Omental fat pad (tissue), 4 donors: ENCODE results near the gene SLC26A6. TPM values are rescaled to one million over a fixed set of nuclear protein-coding genes. Genes with fewer than 3 reads are reported as not detected.

ENCODE experiments used
- ATAC-seq: fragments of 150-250 bp; one replicate; pipeline ENCODE4 v1.9.1; 2016; ENCODE audit warnings: mild to moderate bottlenecking, moderate library complexity; ENCODE audit not compliant: low FRiP score
- DNase-seq: peaks from one replicate; pipeline ENCODE4 v3.0.0-alpha.2; 2019; ENCODE audit warnings: low spot score
- total RNA-seq, 4 donors: library from RNA; depleted of rRNA; stranded (reverse); fragments of >200 nt; gene quantifications; one replicate each; pipeline ENCODE4 v1.1.0, GENCODE V29; 2016
- TF ChIP-seq, protein P1 (sequence below), 3 donors: fragments of 450-650 bp; IDR thresholded peaks; one replicate each; pipeline ENCODE4 v1.5.1; 2016 to 2017; ENCODE audit warnings: antibody characterized with exemption in 3 of 3, mild to moderate bottlenecking in 3 of 3, moderate library complexity in 2 of 3

The SLC26A6 gene
- total RNA-seq, 4 donors from 2014 or later = 9.9 to 17.8 (median 14.6) TPM

DNA sequence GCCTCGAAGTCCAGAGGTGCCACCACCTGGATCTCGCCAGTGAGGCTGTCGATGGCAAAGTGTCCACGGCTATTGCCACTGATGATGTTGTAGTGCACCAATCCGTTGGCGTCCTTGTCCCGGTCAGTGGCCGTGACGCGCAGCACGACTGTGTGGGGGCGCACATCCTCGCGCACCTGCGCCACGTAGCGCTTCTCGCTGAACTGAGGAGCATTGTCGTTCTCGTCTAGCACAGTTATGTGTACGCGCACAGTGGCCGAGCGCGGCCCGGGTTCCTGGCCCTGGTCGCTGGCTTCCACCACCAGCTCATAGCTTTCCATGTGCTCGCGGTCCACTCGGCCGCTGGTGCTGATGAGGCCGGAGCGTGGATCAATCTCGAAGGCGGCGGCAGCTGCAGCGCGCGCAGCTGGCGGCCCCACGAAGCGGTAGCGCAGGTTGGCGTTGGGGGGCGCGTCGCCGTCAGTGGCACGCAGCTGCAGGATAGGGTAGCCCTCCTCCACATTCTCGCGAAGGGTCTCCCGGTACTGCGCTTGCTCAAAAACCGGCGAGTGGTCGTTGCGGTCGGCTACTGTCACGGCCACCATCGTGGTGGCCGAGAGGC lies 25.6 kb upstream of the SLC26A6 start:
- TF ChIP-seq, protein P1, sequence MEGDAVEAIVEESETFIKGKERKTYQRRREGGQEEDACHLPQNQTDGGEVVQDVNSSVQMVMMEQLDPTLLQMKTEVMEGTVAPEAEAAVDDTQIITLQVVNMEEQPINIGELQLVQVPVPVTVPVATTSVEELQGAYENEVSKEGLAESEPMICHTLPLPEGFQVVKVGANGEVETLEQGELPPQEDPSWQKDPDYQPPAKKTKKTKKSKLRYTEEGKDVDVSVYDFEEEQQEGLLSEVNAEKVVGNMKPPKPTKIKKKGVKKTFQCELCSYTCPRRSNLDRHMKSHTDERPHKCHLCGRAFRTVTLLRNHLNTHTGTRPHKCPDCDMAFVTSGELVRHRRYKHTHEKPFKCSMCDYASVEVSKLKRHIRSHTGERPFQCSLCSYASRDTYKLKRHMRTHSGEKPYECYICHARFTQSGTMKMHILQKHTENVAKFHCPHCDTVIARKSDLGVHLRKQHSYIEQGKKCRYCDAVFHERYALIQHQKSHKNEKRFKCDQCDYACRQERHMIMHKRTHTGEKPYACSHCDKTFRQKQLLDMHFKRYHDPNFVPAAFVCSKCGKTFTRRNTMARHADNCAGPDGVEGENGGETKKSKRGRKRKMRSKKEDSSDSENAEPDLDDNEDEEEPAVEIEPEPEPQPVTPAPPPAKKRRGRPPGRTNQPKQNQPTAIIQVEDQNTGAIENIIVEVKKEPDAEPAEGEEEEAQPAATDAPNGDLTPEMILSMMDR (IDR thresholded peaks at IDR 0.05) = no peak
- DNase-seq (no peak), ATAC-seq (no peak)

DNA sequence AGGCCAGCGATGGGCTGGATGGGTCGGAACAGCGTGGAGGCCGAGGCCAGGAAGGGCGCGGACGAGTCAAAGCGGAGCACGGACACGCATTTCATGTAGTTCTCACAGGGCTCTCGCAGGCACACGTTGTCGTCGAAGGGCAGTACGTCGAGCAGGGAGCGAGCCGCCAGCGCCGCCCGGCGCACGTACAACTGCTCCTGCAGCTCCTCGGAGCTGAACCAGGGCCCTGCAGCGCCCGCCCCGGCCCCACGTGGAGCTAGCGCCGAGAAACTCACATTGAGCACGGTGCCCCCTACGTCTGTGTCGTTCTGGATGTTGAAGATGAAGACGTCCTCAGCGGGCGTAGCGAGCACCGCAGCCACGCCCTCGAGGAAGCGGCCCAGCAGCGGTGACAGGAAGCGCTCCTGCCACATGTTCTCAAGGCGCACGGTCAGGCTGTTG lies 21.6 kb upstream of the SLC26A6 start:
- DNase-seq (no peak), ATAC-seq (no peak)
- TF ChIP-seq, protein P1 (IDR thresholded peaks at IDR 0.05) = no peak

DNA sequence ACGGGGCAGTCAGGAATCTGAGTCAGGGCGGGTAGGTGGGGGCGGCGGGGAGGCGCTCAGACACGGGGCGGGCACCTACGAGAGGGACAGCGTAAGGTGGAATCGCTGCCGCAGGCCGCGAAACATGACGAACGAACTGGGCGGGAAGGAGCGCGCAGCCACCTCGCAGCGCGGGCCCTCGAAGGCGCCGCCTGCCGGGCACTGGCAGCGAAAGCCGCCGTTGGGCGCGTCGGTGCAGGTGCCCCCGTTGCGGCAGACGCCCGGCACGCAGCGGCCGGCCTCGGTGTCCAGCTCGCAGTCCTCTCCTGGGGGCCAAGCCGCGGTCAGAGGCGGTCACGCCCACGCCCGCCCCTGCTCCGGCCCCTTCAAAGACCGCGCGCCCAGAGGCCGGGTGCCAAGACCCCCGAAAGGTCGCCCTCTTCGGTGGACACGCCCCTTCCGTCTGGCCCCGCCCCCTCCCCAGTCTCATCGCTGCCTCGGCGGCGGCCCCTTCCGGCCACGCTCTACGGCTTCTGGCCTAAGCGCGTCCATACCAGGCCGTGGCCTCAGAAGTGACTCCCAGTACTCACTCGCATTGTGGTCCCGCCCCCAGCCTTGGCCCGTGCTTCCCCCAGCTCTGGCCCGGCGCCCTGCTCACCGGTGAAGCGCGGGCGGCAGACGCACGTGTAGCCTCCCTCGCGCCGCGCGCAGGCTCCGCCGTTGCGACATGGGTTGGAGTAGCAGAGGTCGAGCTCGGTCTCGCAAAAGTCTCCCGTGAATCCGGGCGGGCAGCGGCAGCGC lies 21.0 kb upstream of the SLC26A6 start:
- DNase-seq (peak; percentile 63), ATAC-seq (peak; percentile 94)
- TF ChIP-seq, protein P1 (IDR thresholded peaks at IDR 0.05) = peak in 1 of 3 donors; percentile 25

DNA sequence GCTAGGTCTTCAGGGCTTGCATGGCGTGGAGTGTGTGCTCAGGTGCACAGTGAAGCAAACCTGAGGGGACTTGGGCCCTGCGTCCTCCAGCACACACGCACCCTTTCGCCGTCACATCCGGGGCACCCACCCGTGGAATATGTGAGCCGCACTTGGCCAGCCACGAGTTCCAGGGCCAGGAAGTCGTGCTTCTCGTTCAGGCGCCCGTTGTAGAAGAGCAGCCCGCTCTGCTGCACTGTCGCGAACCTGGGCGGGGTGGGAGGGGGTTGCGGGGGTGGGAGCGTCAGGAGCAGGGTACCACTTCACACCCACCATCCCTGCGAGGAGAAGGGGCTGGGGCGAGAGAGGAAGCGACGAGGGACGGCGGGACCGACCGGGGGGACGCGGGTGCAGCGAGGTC lies 20.3 kb upstream of the SLC26A6 start:
- ATAC-seq = no peak
- no peak for DNase-seq
- TF ChIP-seq, protein P1 (IDR thresholded peaks at IDR 0.05) = no peak

DNA sequence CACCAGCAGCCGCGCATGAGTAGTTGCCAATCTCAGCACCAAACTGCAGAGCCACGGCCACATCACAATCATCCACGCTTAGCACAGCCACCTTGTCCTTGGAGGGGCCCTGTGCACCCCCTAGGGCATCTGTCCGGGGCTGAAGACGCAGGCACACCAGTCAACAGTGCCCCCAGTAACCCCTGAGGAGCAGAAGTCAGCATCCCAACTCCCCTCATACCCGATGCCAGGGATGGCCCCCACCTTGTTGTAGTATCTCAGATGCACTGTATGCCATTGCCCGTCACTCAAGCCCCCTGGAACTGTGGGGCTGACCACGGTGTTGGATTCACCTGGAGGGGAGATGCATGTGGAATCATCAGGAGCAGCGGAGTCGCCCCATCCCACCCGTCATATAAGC lies 19.8 kb upstream of the SLC26A6 start:
- TF ChIP-seq, protein P1 (IDR thresholded peaks at IDR 0.05) = no peak
- ATAC-seq = no peak

DNA sequence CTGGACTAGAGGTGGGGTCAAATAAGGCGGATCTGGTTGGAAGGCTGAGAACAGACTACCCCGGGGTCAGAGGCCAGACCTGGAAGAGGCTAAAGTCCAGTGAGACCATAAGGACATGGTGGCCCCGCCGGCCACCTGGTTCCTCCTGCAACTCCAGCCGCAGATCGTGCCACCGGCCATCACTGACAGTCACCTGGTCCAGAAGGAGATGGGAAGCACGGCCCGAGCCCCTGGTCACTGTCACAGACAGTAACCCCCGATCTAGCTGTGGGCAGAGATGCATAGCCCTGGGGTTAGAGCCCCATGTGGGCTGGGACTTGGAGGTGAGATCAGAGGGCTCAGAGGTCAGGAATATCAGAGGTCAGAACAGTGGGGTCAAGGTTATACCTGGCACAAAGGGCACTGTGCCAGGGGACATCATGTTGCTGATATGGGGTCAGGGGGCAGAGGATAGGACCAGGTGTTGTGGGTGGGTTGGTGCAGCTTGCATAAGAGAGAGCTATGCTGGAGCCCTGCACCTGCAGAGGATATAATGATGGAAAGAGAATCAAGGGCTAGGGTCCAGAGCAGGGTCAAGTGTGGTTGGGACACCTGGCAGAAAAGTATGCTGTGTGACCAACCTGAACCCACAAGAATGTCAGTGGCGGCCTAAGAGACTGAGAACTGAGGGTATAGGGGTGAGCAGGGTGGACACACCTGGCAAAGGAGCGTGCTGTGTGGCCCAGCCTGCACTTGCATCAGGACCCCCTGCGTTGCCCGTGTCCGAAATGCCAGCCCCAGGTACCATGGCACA lies 17.9 kb upstream of the SLC26A6 start:
- TF ChIP-seq, protein P1 (IDR thresholded peaks at IDR 0.05) = no peak
- DNase-seq = no peak
- no peak for ATAC-seq

More for the DNA sequence above, 19.8 kb upstream of the SLC26A6 start:
- DNase-seq = no peak
